GM23338 (cell line): ENCODE data around the gene SF1. TPM values are rescaled to one million over a fixed set of nuclear protein-coding genes. Genes with fewer than 3 reads are reported as not detected.

Experiments used
- ATAC-seq: fragments of 200-7000 bp; cut with Tn5 transposase; 3 replicates; pipeline ENCODE4 v1.9.1; 2020
- DNase-seq: peaks from one replicate; pipeline ENCODE4 v3.0.0-alpha.2; 2015; ENCODE audit warnings: low spot score
- H2AFZ ChIP-seq: fragments of 200-600 bp; sonication (generic); 2 replicates; pipeline ENCODE4 v1.8.0; 2016; ENCODE audit warnings: antibody characterized with exemption, mild to moderate bottlenecking, moderate library complexity
- H3F3A ChIP-seq: fragments of 200-600 bp; sonication (generic); replicated peaks from 2 replicates; pipeline ENCODE4 v1.8.0; 2017; ENCODE audit warnings: antibody characterized with exemption, mixed run types, low read depth
- H3K27ac ChIP-seq: fragments of 200-600 bp; sonication (generic); 2 replicates; pipeline ENCODE4 v1.6.1; 2016; ENCODE audit warnings: low read depth
- H3K27me3 ChIP-seq: fragments of 200-600 bp; sonication (generic); 2 replicates; pipeline ENCODE4 v1.8.0; 2016; ENCODE audit warnings: mild to moderate bottlenecking, mixed run types, moderate library complexity; ENCODE audit not compliant: insufficient read depth
- H3K36me3 ChIP-seq: fragments of 200-600 bp; sonication (generic); 2 replicates; pipeline ENCODE4 v1.8.0; 2016; ENCODE audit warnings: mild to moderate bottlenecking; ENCODE audit not compliant: insufficient read depth
- H3K4me1 ChIP-seq: fragments of 200-600 bp; sonication (generic); 2 replicates; pipeline ENCODE4 v1.8.0; 2016; ENCODE audit warnings: mild to moderate bottlenecking, moderate library complexity; ENCODE audit not compliant: insufficient read depth
- H3K4me2 ChIP-seq: fragments of 200-600 bp; sonication (generic); 2 replicates; pipeline ENCODE4 v1.7.1; 2017; ENCODE audit warnings: mixed run types
- H3K4me3 ChIP-seq: fragments of 200-600 bp; sonication (generic); 2 replicates; pipeline ENCODE4 v1.6.1; 2016; ENCODE audit warnings: mixed run types
- H3K79me2 ChIP-seq: fragments of 200-600 bp; sonication (generic); replicated peaks from 2 replicates; pipeline ENCODE4 v1.8.0; 2017; ENCODE audit warnings: mild to moderate bottlenecking; ENCODE audit not compliant: insufficient read depth
- H3K9me2 ChIP-seq: fragments of 200-600 bp; sonication (generic); 2 replicates; pipeline ENCODE4 v1.8.0; 2017; ENCODE audit not compliant: insufficient read depth
- H4K20me1 ChIP-seq: fragments of 200-600 bp; sonication (generic); replicated peaks from 2 replicates; pipeline ENCODE4 v1.8.0; 2017; ENCODE audit warnings: mild to moderate bottlenecking; ENCODE audit not compliant: insufficient read depth
- H3K27ac Mint-ChIP-seq: 2 replicates; pipeline ENCODE4 v1.8.0; 2020; ENCODE audit warnings: inconsistent platforms, mild to moderate bottlenecking, moderate library complexity, mixed read lengths
- H3K27me3 Mint-ChIP-seq: 3 replicates; pipeline ENCODE4 v1.8.0; 2022; ENCODE audit warnings: low read depth, mild to moderate bottlenecking, moderate library complexity, mixed read lengths, inconsistent platforms; ENCODE audit not compliant: insufficient read depth, poor library complexity
- H3K36me3 Mint-ChIP-seq: 3 replicates; pipeline ENCODE4 v1.8.0; 2021; ENCODE audit warnings: low read depth, mild to moderate bottlenecking, inconsistent platforms, moderate library complexity, mixed read lengths
- H3K4me1 Mint-ChIP-seq: 3 replicates; pipeline ENCODE4 v1.8.0; 2020; ENCODE audit warnings: mild to moderate bottlenecking, inconsistent platforms, mixed read lengths
- H3K4me3 Mint-ChIP-seq: 3 replicates; pipeline ENCODE4 v1.8.0; 2021; ENCODE audit warnings: moderate library complexity, mild to moderate bottlenecking, inconsistent platforms, mixed read lengths
- H3K9me3 Mint-ChIP-seq: 3 replicates; pipeline ENCODE4 v1.8.0; 2020; ENCODE audit warnings: moderate library complexity, mild to moderate bottlenecking, inconsistent platforms, mixed read lengths
- CTCF ChIP-seq, 2 experiments: fragments of 200-600 bp in 1 of 2; sonication (generic) in 1 of 2; conservative IDR thresholded peaks; 2 replicates each; pipeline versions ENCODE4 v1.5.1 to v1.6.1; 2016 to 2017; ENCODE audit warnings: antibody characterized with exemption in 2 of 2, low read depth in 2 of 2, mild to moderate bottlenecking in 2 of 2, moderate library complexity in 1 of 2
- REST ChIP-seq: IDR thresholded peaks from one replicate; pipeline ENCODE4 v1.6.1; 2018; ENCODE audit warnings: antibody characterized with exemption; ENCODE audit not compliant: unreplicated experiment
- ZNF114 ChIP-seq: fragments of 250-450 bp; sonication (Bioruptor Pico); IDR thresholded peaks from 2 replicates; pipeline ENCODE4 v1.5.0; 2020; ENCODE audit warnings: mild to moderate bottlenecking, moderate library complexity
- ZNF331 ChIP-seq: fragments of 250-450 bp; sonication (Bioruptor Pico); IDR thresholded peaks from 2 replicates; pipeline ENCODE4 v1.5.0; 2020; ENCODE audit warnings: low read depth, mild to moderate bottlenecking, moderate library complexity
- ZNF462 ChIP-seq: fragments of 250-450 bp; sonication (Bioruptor Pico); IDR thresholded peaks from 2 replicates; pipeline ENCODE4 v1.5.0; 2020; ENCODE audit warnings: mild to moderate bottlenecking, moderate library complexity
- polyA plus RNA-seq: library from polyadenylated mRNA; unstranded; fragments of >200 nt; fragmentation: Nextera tagmentation; extraction: Ambion mirVana; gene quantifications from 2 replicates; pipeline ENCODE4 v1.2.1, GENCODE V29; 2016
- total RNA-seq: library from RNA; depleted of rRNA; stranded (reverse); fragments of >200 nt; shearing (Covaris generic); gene quantifications from 2 replicates; pipeline ENCODE4 v1.2.3, GENCODE V29; 2014

SF1 gene
- total and polyA plus RNA-seq, 2 experiments from 2014 or later, result 76.9 to 252 TPM

- no peak for TF ChIP-seq ZNF114 (CRISPR knock-in tag)
- no peak for TF ChIP-seq ZNF331 (CRISPR knock-in tag)
These were observed 4.2 kb downstream of the SF1 start (continued) for GRCh38 chr11:64774144-64774543.

GRCh38 chr11:64772303-64773018 lies 5.9 kb downstream of the SF1 start:
- TF ChIP-seq REST, result no peak
- no peak for TF ChIP-seq ZNF462
- no peak for TF ChIP-seq CTCF (conservative IDR thresholded peaks at IDR 0.05; ENCODE audit: low read depth in 2 of 2)
- Mint-ChIP-seq H3K4me1 (peaks cover 39% of the 10 kb centered on the region), H3K27ac (peak overlapping the region; percentile 23; the same call in 1 of the 2 replicates), H3K9me3 (no peaks in the 10 kb centered on the region; the same call in 2 of the 3 replicates), H3K4me3 (no peak overlapping the region), H3K36me3 (peaks cover 100% of the 10 kb centered on the region), H3K27me3 (peaks cover 15% of the 10 kb centered on the region)
- Histone ChIP-seq H3K36me3 (peaks cover 97% of the 10 kb centered on the region), H3K27ac (peak overlapping the region; percentile 82), H3K27me3 (no peaks in the 10 kb centered on the region), H3F3A (peaks cover 93% of the 10 kb centered on the region), H3K79me2 (peaks cover 83% of the 10 kb centered on the region), H3K4me1 (peaks cover 10% of the 10 kb centered on the region), H3K4me2 (no peak overlapping the region), H3K9me2 (no peaks in the 10 kb centered on the region), H4K20me1 (peaks cover 94% of the 10 kb centered on the region), H3K4me3 (no peak overlapping the region), H2AFZ (no peak overlapping the region)
- no peak for ATAC-seq
- DNase-seq, result no peak
